ENCODE data around the gene RAX2.

- TF ChIP-seq CTCF (IDR thresholded peaks at IDR 0.05) (no peak), POLR2A (IDR thresholded peaks at IDR 0.05) (no peak)
Observed at GRCh38 chr19:3776479-3777040, 4.5 kb upstream of the RAX2 start.
